Mesendoderm (in vitro differentiated cells): Measurements from ENCODE around the gene ZNHIT3.

Experiments used
- DNase-seq: peaks from one replicate; pipeline ENCODE4 v3.0.0; 2013
- H2AK5ac ChIP-seq: 2 replicates; pipeline ENCODE4 v1.6.1; 2013; ENCODE audit warnings: low read length, inconsistent platforms
- H2BK120ac ChIP-seq: 2 replicates; pipeline ENCODE4 v1.6.1; 2013; ENCODE audit warnings: low read depth, mild to moderate bottlenecking, low read length, moderate library complexity, mixed read lengths
- H2BK15ac ChIP-seq: replicated peaks from 2 replicates; pipeline ENCODE4 v1.6.1; 2013; ENCODE audit warnings: low read depth, mild to moderate bottlenecking, moderate library complexity
- H2BK5ac ChIP-seq: 2 replicates; pipeline ENCODE4 v1.6.1; 2013; ENCODE audit warnings: low read length, inconsistent platforms
- H3K18ac ChIP-seq: 2 replicates; pipeline ENCODE4 v1.6.1; 2013; ENCODE audit warnings: mild to moderate bottlenecking, low read length, mixed read lengths
- H3K23ac ChIP-seq: one replicate; pipeline ENCODE4 v1.6.1; 2013; ENCODE audit warnings: low read length
- H3K27ac ChIP-seq: 2 replicates; pipeline ENCODE4 v1.5.1; 2013; ENCODE audit warnings: low read depth, mild to moderate bottlenecking, inconsistent platforms, low read length, moderate library complexity
- H3K27me3 ChIP-seq: 2 replicates; pipeline ENCODE4 v1.6.1; 2013; ENCODE audit warnings: low read length, control low read depth, mild to moderate bottlenecking, inconsistent platforms; ENCODE audit not compliant: insufficient read depth, poor library complexity
- H3K36me3 ChIP-seq: 2 replicates; pipeline ENCODE4 v1.6.1; 2013; ENCODE audit warnings: low read length, inconsistent platforms; ENCODE audit not compliant: control insufficient read depth, insufficient read depth
- H3K4ac ChIP-seq: one replicate; pipeline ENCODE4 v1.6.1; 2013; ENCODE audit warnings: low read depth, mild to moderate bottlenecking, low read length, moderate library complexity
- H3K4me1 ChIP-seq: 2 replicates; pipeline ENCODE4 v1.6.1; 2013; ENCODE audit warnings: low read depth, low read length, inconsistent platforms; ENCODE audit not compliant: control insufficient read depth
- H3K4me2 ChIP-seq: 2 replicates; pipeline ENCODE4 v1.6.1; 2013; ENCODE audit warnings: low read length
- H3K4me3 ChIP-seq: 2 replicates; pipeline ENCODE4 v1.5.1; 2013; ENCODE audit warnings: mild to moderate bottlenecking, low read length
- H3K56ac ChIP-seq: one replicate; pipeline ENCODE4 v1.6.1; 2013; ENCODE audit warnings: low read length
- H3K79me1 ChIP-seq: 2 replicates; pipeline ENCODE4 v1.6.1; 2013; ENCODE audit warnings: low read length, inconsistent platforms
- H3K79me2 ChIP-seq: 2 replicates; pipeline ENCODE4 v1.6.1; 2013; ENCODE audit warnings: mild to moderate bottlenecking, low read length; ENCODE audit not compliant: control insufficient read depth, insufficient read depth
- H3K9ac ChIP-seq: 2 replicates; pipeline ENCODE4 v1.6.1; 2013; ENCODE audit warnings: low read length, inconsistent platforms
- H4K5ac ChIP-seq: one replicate; pipeline ENCODE4 v1.6.1; 2013; ENCODE audit warnings: low read length
- H4K8ac ChIP-seq: one replicate; pipeline ENCODE4 v1.6.1; 2013; ENCODE audit warnings: low read depth, mild to moderate bottlenecking, control low read depth, low read length, moderate library complexity
- WGBS: extraction: QIAGEN DNeasy Blood & Tissue Kit; methylation state at CpG from one replicate; pipeline ENCODE4 v1.1.7; 2013; ENCODE audit warnings: low lambda C conversion rate, missing lambda C conversion rate; ENCODE audit not compliant: insufficient coverage; ENCODE audit errors: extremely low coverage; 5-methylcytosine and 5-hydroxymethylcytosine counted together

The ZNHIT3 gene

DNA sequence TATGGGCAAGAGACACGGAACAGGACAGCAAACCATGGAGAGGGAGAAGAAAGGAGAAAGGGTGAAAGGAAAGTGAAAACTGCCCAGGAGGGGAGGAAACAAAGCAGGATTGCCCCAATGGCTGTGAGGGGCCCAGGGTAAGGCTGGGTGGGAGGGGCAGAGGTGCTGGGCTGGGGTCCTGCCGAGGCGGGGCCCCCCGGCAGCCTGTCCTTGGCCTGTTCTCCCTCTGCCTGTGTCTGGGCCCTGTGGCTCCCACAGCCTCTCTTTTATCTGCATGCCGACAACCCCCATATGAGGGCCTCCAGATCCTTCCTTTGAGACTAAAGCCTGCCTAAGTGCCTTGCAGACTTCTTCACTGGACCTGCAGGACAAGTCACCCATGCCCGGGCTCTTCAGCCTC is 15.5 kb downstream of the ZNHIT3 start:
- no peaks in the 10 kb centered on the region for H3K79me1 ChIP-seq
- DNase-seq, result no peak
- no peaks in the 10 kb centered on the region for H3K27me3 ChIP-seq
- H3K36me3 ChIP-seq, result peaks cover 33% of the 10 kb centered on the region
- no peaks in the 10 kb centered on the region for H3K4me1 ChIP-seq
- no peak overlapping the region for H4K5ac ChIP-seq
- H3K9ac ChIP-seq, result no peak overlapping the region
- H3K56ac ChIP-seq, result no peak overlapping the region
- H2BK5ac ChIP-seq, result no peak overlapping the region
- H3K18ac ChIP-seq, result no peak overlapping the region
- H3K4ac ChIP-seq, result no peak overlapping the region
- no peak overlapping the region for H2BK120ac ChIP-seq
- no peak overlapping the region for H2AK5ac ChIP-seq
- no peak overlapping the region for H3K27ac ChIP-seq
- H3K79me2 ChIP-seq, result no peaks in the 10 kb centered on the region
- WGBS, result no CpG with 5 or more reads among the region's 6 CpGs
- no peak overlapping the region for H3K4me3 ChIP-seq
- no peak overlapping the region for H3K23ac ChIP-seq
- H3K4me2 ChIP-seq, result no peak overlapping the region
- H4K8ac ChIP-seq, result no peak overlapping the region
- H2BK15ac ChIP-seq, result no peak overlapping the region

DNA sequence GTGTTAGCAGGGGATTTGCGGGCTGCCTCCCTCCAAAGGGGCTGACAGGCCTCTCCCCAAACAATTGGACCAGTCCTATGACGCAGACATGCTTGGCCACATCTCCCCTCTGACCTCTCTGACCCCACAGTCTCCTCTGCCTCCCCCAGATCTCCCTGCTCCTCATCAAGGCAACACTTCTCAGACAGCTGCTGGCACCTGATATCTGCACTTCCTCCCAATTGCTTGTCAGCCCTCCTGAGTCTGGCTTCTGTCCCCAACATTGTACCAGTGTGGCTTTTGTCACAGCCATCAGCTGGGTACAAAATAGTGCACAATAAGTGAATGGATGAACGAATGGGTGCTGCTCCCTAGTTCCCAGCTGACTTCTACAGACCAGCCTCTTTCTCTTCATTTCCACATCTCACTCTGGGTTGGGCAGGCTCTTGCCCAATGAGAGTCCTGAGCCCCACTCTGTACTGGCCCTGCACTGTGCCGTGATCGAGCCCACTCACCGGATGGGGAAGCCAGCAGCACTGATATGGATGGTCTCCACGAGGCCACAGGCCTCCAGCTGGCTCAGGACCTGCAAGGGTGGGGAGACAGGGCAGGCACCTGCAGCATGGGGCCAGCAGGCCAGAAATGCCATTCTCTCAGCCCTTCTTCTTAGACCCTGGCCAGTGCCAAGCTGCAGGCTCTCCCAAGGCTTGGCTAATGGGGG is 17.1 kb downstream of the ZNHIT3 start:
- H3K36me3 ChIP-seq, result peaks cover 31% of the 10 kb centered on the region
- H3K4me1 ChIP-seq, result no peaks in the 10 kb centered on the region
- no peak overlapping the region for H3K18ac ChIP-seq
- H2BK120ac ChIP-seq, result no peak overlapping the region
- no peak overlapping the region for H2BK5ac ChIP-seq
- H3K56ac ChIP-seq, result no peak overlapping the region
- no peak overlapping the region for H4K8ac ChIP-seq
- no peak overlapping the region for H3K4me3 ChIP-seq
- no peaks in the 10 kb centered on the region for H3K79me2 ChIP-seq
- H3K23ac ChIP-seq, result no peak overlapping the region
- H3K9ac ChIP-seq, result no peak overlapping the region
- H4K5ac ChIP-seq, result no peak overlapping the region
- H2AK5ac ChIP-seq, result no peak overlapping the region
- H3K4me2 ChIP-seq, result no peak overlapping the region
- H3K79me1 ChIP-seq, result no peaks in the 10 kb centered on the region
- DNase-seq, result no peak
- no peaks in the 10 kb centered on the region for H3K27me3 ChIP-seq
- no CpG with 5 or more reads among the region's 7 CpGs for WGBS
- no peak overlapping the region for H3K27ac ChIP-seq
- no peak overlapping the region for H3K4ac ChIP-seq
- H2BK15ac ChIP-seq, result no peak overlapping the region

DNA sequence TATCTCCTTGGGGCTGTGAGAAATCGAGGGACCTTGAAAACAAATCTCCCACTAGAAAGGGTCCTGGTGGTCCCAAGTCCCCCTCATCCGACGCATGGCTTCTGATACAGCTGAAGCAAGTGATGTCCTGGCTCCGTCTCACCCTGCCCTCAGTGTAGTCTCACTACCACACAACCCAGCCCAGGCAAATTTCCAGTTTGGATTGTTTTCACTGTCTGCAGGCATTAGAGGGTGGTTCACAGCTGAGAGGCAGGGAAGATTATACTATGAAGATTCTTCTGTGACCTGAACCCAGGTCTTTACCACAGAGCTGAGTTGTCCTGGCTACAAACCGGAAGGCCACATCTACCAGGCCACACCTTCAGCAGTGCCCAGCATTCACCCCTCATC is 17.7 kb downstream of the ZNHIT3 start:
- Histone ChIP-seq H3K56ac (no peak overlapping the region), H3K4me2 (no peak overlapping the region), H3K36me3 (peaks cover 32% of the 10 kb centered on the region), H4K8ac (no peak overlapping the region), H3K79me2 (no peaks in the 10 kb centered on the region), H3K18ac (no peak overlapping the region), H4K5ac (no peak overlapping the region), H3K23ac (no peak overlapping the region), H2BK5ac (no peak overlapping the region), H3K27me3 (no peaks in the 10 kb centered on the region), H3K27ac (no peak overlapping the region), H2BK120ac (no peak overlapping the region), H2BK15ac (no peak overlapping the region), H3K9ac (no peak overlapping the region), H3K4me3 (no peak overlapping the region), H3K79me1 (no peaks in the 10 kb centered on the region), H3K4ac (no peak overlapping the region), H3K4me1 (no peaks in the 10 kb centered on the region), H2AK5ac (no peak overlapping the region)
- WGBS, result no CpG with 5 or more reads among the region's 5 CpGs
- no peak for DNase-seq

DNA sequence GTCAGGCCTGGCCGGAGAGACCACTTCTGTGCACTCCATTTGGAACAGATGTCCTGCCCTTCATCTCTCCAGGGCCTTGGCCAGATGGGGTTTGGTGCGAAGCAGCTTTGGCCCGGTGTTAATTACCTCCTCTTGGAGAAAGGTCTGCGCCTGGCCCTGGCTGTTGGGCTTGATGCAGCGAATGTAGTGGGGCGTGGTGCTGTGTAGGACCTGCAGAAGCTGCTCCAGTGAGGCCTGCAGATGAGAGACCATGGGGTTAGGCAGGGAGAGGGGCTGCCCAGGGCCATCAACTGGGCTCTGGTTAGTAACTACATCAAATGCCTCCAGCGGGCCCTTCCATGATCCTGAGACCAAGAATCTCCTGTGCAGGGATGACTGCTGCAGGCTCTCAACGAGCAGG is 18.7 kb downstream of the ZNHIT3 start:
- H3K4me2 ChIP-seq, result no peak overlapping the region
- H3K36me3 ChIP-seq, result peaks cover 34% of the 10 kb centered on the region
- no peaks in the 10 kb centered on the region for H3K79me2 ChIP-seq
- no peak overlapping the region for H3K4me3 ChIP-seq
- H3K27ac ChIP-seq, result no peak overlapping the region
- no peak overlapping the region for H2BK120ac ChIP-seq
- H3K18ac ChIP-seq, result no peak overlapping the region
- H3K4ac ChIP-seq, result no peak overlapping the region
- H3K23ac ChIP-seq, result no peak overlapping the region
- no peaks in the 10 kb centered on the region for H3K79me1 ChIP-seq
- no peak overlapping the region for H3K56ac ChIP-seq
- WGBS, result no CpG with 5 or more reads among the region's 8 CpGs
- no peaks in the 10 kb centered on the region for H3K4me1 ChIP-seq
- H4K5ac ChIP-seq, result no peak overlapping the region
- H3K9ac ChIP-seq, result no peak overlapping the region
- H2BK15ac ChIP-seq, result no peak overlapping the region
- H3K27me3 ChIP-seq, result no peaks in the 10 kb centered on the region
- no peak overlapping the region for H2BK5ac ChIP-seq
- H2AK5ac ChIP-seq, result no peak overlapping the region
- DNase-seq, result no peak
- H4K8ac ChIP-seq, result no peak overlapping the region

DNA sequence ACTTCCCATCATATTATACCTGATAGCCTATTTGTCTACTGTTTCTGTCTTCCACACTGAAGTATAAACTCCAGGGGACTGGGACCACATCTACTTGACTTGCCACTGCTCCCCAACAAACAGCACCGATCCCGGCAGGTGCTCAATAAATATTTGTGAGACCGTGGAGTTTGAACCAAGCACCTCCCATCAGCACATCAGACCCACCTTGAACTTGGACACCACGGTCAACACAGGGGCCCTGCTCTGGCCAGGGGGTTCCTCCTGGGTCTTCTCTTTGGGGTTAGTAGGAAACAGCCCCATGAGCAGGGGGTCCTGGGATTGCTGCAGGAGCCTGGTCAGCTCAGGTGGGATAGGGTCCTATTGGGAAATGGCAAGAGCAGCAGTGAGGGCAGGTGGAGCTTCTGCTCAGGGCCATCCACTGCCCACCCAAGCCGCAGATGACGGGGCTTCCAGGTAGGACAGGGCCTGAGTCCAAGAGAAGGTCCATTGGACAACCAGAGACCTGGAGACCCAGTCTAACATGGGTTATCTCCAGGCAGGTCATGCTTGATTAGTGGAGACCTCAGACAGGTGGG is 19.9 kb downstream of the ZNHIT3 start:
- Histone ChIP-seq H3K23ac (no peak overlapping the region), H3K27ac (no peak overlapping the region), H4K8ac (no peak overlapping the region), H2AK5ac (no peak overlapping the region), H2BK15ac (no peak overlapping the region), H2BK5ac (no peak overlapping the region), H3K18ac (no peak overlapping the region), H3K4me3 (no peak overlapping the region), H4K5ac (no peak overlapping the region), H3K4me2 (no peak overlapping the region), H3K79me1 (no peaks in the 10 kb centered on the region), H3K56ac (no peak overlapping the region), H2BK120ac (no peak overlapping the region), H3K9ac (no peak overlapping the region), H3K79me2 (no peaks in the 10 kb centered on the region), H3K27me3 (no peaks in the 10 kb centered on the region), H3K4me1 (no peaks in the 10 kb centered on the region), H3K36me3 (peaks cover 37% of the 10 kb centered on the region), H3K4ac (no peak overlapping the region)
- no CpG with 5 or more reads among the region's 6 CpGs for WGBS
- no peak for DNase-seq

DNA sequence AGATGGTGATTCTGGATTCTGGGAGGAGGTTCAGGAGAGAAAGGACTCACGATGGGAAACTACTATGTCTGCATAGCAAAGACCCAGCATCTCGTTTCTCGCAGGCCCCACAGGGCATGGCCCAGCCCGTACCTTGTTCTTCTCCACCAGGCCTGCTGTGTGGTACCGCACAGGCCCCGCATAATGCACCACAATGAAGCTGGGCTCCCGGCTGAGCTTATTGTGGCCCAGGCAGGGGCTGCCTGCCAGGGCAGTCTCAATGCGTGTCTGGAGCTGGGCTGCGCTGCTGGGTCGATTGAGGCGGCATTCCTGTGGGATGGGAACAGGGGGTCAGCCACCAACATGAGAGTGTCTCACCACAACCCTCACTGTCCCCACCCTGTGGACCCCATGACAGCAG is 20.4 kb downstream of the ZNHIT3 start:
- Histone ChIP-seq H4K5ac (no peak overlapping the region), H3K79me1 (no peaks in the 10 kb centered on the region), H3K79me2 (no peaks in the 10 kb centered on the region), H3K9ac (no peak overlapping the region), H3K18ac (no peak overlapping the region), H3K27me3 (no peaks in the 10 kb centered on the region), H2BK15ac (no peak overlapping the region), H4K8ac (no peak overlapping the region), H3K4ac (no peak overlapping the region), H3K56ac (no peak overlapping the region), H3K4me1 (no peaks in the 10 kb centered on the region), H2BK120ac (no peak overlapping the region), H3K36me3 (peaks cover 37% of the 10 kb centered on the region), H3K27ac (no peak overlapping the region), H2BK5ac (no peak overlapping the region), H2AK5ac (no peak overlapping the region), H3K4me2 (no peak overlapping the region), H3K4me3 (no peak overlapping the region), H3K23ac (no peak overlapping the region)
- no CpG with 5 or more reads among the region's 11 CpGs for WGBS
- DNase-seq, result no peak
